Transverse colon (tissue), 4 donors: ENCODE measurements around the gene BMP2K. TPM values are rescaled to one million over a fixed set of nuclear protein-coding genes. Genes with fewer than 3 reads are reported as not detected.

Experiments used
- DNase-seq: peaks from one replicate; pipeline ENCODE4 v3.0.0-alpha.2; 2019
- H3K27ac ChIP-seq, 4 donors: fragments of 200-600 bp; sonication (generic); 2 replicates each; pipeline ENCODE4 v1.5.1; 2016 to 2018; ENCODE audit warnings: inconsistent platforms in 4 of 4
- H3K27me3 ChIP-seq: fragments of 200-600 bp; sonication (generic); 2 replicates; pipeline ENCODE4 v1.5.1; 2017; ENCODE audit warnings: inconsistent platforms
- H3K36me3 ChIP-seq, 4 donors: fragments of 200-600 bp; sonication (generic); 2 replicates each; pipeline ENCODE4 v1.5.1; 2017 to 2019; ENCODE audit warnings: inconsistent platforms in 4 of 4
- H3K4me1 ChIP-seq, 4 donors: fragments of 200-600 bp; sonication (generic); 2 replicates each; pipeline ENCODE4 v1.5.1; 2017 to 2020; ENCODE audit warnings: inconsistent platforms in 4 of 4
- H3K4me3 ChIP-seq, 4 donors: fragments of 200-600 bp; sonication (generic); 1 replicate in 1 of 4; 2 replicates in 3 of 4; pipeline versions ENCODE4 v1.5.1 to v1.6.1; 2017 to 2019; ENCODE audit warnings: inconsistent platforms in 4 of 4
- H3K9me3 ChIP-seq, 2 donors: fragments of 200-600 bp; sonication (generic); 2 replicates each; pipeline ENCODE4 v1.5.1; 2017 to 2019; ENCODE audit warnings: inconsistent platforms in 2 of 2
- EP300 ChIP-seq: sonication (generic); formaldehyde crosslinking; IDR thresholded peaks from one replicate; pipeline ENCODE4 v1.6.1; 2017; ENCODE audit warnings: antibody characterized with exemption, low read depth
- POLR2A ChIP-seq: fragments of 450-650 bp; IDR thresholded peaks from one replicate; pipeline ENCODE4 v1.6.1; 2016; ENCODE audit warnings: antibody characterized with exemption, mild to moderate bottlenecking, moderate library complexity
- POLR2AphosphoS5 ChIP-seq, 3 donors: sonication (generic); formaldehyde crosslinking; IDR thresholded peaks; one replicate each; pipeline ENCODE4 v1.6.1; 2016; ENCODE audit warnings: antibody characterized with exemption in 3 of 3
- WGBS, 2 donors: methylation state at CpG; one replicate each; pipeline ENCODE4 v1.1.5; 2018; ENCODE audit warnings: low coverage in 1 of 2; 5-methylcytosine and 5-hydroxymethylcytosine counted together
- in situ Hi-C, 4 donors: fragments of 200-750 bp; cut with MboI; loops; one replicate each; pipeline versions ENCODE4 v1.15.0 to v1.15.1; 2017; ENCODE audit warnings: low sequenced_read_pairs in 3 of 4, low pct_ligation_motif_present in 1 of 4, low pct_unique_long_range_greater_than_20kb in 1 of 4
- intact Hi-C: fragments of 100-400 bp; cut with DNase I; formaldehyde crosslinking; loops from one replicate; pipeline ENCODE4 v1.15.1; 2023; ENCODE audit warnings: low total_unique reads
- total RNA-seq, 4 donors: library from RNA; depleted of rRNA; stranded (reverse); fragments of >200 nt; gene quantifications; one replicate each; pipeline ENCODE4 v1.1.0, GENCODE V29; 2016
- TF ChIP-seq, protein P1 (sequence below), 5 experiments: fragments of 200-600 bp in 3 of 5; fragments of 450-650 bp in 2 of 5; sonication (generic) in 3 of 5; IDR thresholded peaks; 1 replicate in 2 of 5; 2 replicates in 3 of 5; pipeline ENCODE4 v1.5.1; 2016 to 2017; ENCODE audit warnings: antibody characterized with exemption in 5 of 5, inconsistent platforms in 3 of 5, mild to moderate bottlenecking in 2 of 5, moderate library complexity in 1 of 5

The BMP2K gene
- total RNA-seq, 4 donors from 2014 or later = 12.3 to 147 (median 71.2) TPM

- intact Hi-C loops = loop anchor here (5.0 kb wide), 1 partner anchor 1259 kb away; no protein-coding TSS in a partner anchor
- Histone ChIP-seq H3K27ac (no peak overlapping the region), H3K9me3 (no peaks in the 10 kb centered on the region), H3K27me3 (no peaks in the 10 kb centered on the region), H3K4me1 (no peaks in the 10 kb centered on the region), H3K36me3 (no peaks in the 10 kb centered on the region), H3K4me3 (no peak overlapping the region)
- no peak for DNase-seq
- 85 to 91% methylated on average over 5 of the region's 5 CpGs for WGBS, 2 donors
- in situ Hi-C loops = loop anchor here (10.0 to 25.0 kb wide), 2 partner anchors 1259 to 1262 kb away; no protein-coding TSS in a partner anchor
- TF ChIP-seq POLR2A = no peak
- TF ChIP-seq EP300 = no peak
- no peak for TF ChIP-seq POLR2AphosphoS5 (IDR thresholded peaks at IDR 0.05)
- TF ChIP-seq, protein P1, sequence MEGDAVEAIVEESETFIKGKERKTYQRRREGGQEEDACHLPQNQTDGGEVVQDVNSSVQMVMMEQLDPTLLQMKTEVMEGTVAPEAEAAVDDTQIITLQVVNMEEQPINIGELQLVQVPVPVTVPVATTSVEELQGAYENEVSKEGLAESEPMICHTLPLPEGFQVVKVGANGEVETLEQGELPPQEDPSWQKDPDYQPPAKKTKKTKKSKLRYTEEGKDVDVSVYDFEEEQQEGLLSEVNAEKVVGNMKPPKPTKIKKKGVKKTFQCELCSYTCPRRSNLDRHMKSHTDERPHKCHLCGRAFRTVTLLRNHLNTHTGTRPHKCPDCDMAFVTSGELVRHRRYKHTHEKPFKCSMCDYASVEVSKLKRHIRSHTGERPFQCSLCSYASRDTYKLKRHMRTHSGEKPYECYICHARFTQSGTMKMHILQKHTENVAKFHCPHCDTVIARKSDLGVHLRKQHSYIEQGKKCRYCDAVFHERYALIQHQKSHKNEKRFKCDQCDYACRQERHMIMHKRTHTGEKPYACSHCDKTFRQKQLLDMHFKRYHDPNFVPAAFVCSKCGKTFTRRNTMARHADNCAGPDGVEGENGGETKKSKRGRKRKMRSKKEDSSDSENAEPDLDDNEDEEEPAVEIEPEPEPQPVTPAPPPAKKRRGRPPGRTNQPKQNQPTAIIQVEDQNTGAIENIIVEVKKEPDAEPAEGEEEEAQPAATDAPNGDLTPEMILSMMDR (IDR thresholded peaks at IDR 0.05) = no peak
Measured at GRCh38 chr4:78953231-78953630, 177.1 kb downstream of the BMP2K start.

DNA sequence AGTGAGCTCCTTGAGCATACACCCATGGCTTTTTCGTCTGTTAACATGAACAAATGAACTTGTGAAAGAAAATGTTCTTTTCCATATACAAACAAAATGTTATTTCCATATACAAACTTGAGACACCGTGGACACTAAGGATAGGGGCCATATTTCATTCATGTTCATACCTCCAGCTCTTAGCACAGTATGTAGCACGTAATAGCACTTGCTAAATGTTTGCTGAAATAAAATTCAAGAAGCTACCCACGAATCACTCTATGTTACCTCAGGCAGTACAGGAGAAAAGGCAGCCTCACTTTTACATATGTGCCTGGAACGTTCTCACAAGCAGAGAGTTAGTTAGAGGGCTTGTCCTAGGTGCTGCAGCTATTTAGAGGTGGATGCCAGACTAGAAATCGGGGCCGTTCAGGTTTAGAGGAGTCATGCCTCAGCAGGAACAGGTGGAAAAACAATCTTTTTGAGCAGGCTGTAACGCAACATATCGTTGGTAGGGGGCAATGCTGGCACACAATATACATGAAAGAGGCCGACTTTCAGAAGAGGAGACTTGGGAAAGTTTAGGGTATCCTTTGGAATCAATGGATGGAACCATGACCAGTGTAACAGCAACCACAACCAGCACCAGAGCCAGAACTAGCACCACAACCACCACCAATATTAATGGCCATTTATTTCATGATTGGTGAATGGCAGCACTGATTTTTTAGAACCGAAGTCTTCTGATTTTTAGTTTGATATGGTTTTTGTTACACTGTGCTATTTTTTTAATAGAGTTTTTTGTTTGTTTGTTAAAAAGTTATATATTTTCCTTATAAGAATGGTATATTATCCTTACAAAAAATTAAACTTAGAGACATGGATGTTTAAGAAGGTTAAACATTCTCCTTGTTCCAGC, 177.9 kb downstream of the BMP2K start:
- Histone ChIP-seq H3K27me3 (no peaks in the 10 kb centered on the region), H3K36me3 (no peaks in the 10 kb centered on the region), H3K4me1 (no peaks in the 10 kb centered on the region), H3K27ac (no peak overlapping the region), H3K4me3 (no peak overlapping the region), H3K9me3 (no peaks in the 10 kb centered on the region)
- no peak for TF ChIP-seq EP300
- TF ChIP-seq, protein P1 (IDR thresholded peaks at IDR 0.05) = peak in 3 of 5 experiments; percentile 10 to 21 (median 10)
- DNase-seq = no peak
- in situ Hi-C loops = loop anchor here (10.0 to 25.0 kb wide), 2 partner anchors 1258 to 1261 kb away; no protein-coding TSS in a partner anchor
- intact Hi-C loops = loop anchor here (5.0 kb wide), 1 partner anchor 1258 kb away; no protein-coding TSS in a partner anchor
- 49% methylated on average over 6 to 11 of the region's 11 CpGs for WGBS, 2 donors

- 71 to 87% methylated on average over 3 to 5 of the region's 5 CpGs for WGBS, 2 donors
- H3K4me1 ChIP-seq = no peaks in the 10 kb centered on the region
- H3K4me3 ChIP-seq = no peak overlapping the region
- no peaks in the 10 kb centered on the region for H3K27me3 ChIP-seq
- in situ Hi-C loops = loop anchor here (10.0 to 25.0 kb wide), 2 partner anchors 1255 to 1258 kb away; no protein-coding TSS in a partner anchor
- no peak for DNase-seq
- intact Hi-C loops = no loop called here
- H3K9me3 ChIP-seq = no peaks in the 10 kb centered on the region
- H3K27ac ChIP-seq = no peak overlapping the region
- TF ChIP-seq EP300 (no peak), POLR2A (no peak), POLR2AphosphoS5 (IDR thresholded peaks at IDR 0.05) (no peak)
- TF ChIP-seq, protein P1 (IDR thresholded peaks at IDR 0.05) = no peak
- no peaks in the 10 kb centered on the region for H3K36me3 ChIP-seq
Measured at GRCh38 chr4:78956975-78957374, 180.8 kb downstream of the BMP2K start.

DNA sequence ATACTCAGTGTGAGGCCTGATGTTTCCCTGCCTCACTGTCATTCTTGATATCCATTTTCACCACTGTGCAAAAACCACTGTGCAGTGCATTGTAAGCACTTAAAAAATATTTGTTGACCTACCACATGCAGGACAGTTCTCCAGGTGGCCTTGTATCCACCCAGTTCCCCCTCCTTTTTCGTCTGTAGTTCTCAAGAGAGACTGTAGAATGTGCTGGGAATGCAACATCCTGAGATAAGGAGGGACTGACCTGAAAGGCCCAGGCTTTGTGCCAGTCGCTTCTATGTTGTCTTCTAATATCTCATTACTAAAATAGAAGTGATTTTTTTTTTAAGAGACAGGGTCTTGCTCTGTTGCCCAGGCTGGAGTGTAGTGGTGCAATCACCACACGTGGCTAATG, 184.8 kb downstream of the BMP2K start:
- TF ChIP-seq EP300 (no peak), POLR2A (no peak), POLR2AphosphoS5 (IDR thresholded peaks at IDR 0.05) (no peak)
- TF ChIP-seq, protein P1 (IDR thresholded peaks at IDR 0.05) = no peak
- in situ Hi-C loops (loop anchor here in 2 of 4 donors (25.0 kb wide), 1 partner anchor 1251 kb away; no protein-coding TSS in a partner anchor), intact Hi-C loops (no loop called here)
- H3K27ac ChIP-seq = no peak overlapping the region
- H3K4me1 ChIP-seq = no peaks in the 10 kb centered on the region
- H3K4me3 ChIP-seq = no peak overlapping the region
- no peak for DNase-seq
- H3K9me3 ChIP-seq = no peaks in the 10 kb centered on the region
- 78 to 83% methylated on average over 1 to 3 of the region's 3 CpGs for WGBS, 2 donors
- no peaks in the 10 kb centered on the region for H3K36me3 ChIP-seq
- H3K27me3 ChIP-seq = no peaks in the 10 kb centered on the region
